Muscle layer of colon (tissue), 2 donors: Measurements from ENCODE around the gene KLF6.

ENCODE experiments used
- H3K27ac ChIP-seq: one replicate; pipeline ENCODE4 v1.7.0; 2013; ENCODE audit warnings: low read depth, mild to moderate bottlenecking, low read length, moderate library complexity
- H3K27me3 ChIP-seq, 2 donors: one replicate each; pipeline ENCODE4 v1.7.0; 2013; ENCODE audit warnings: low read length in 2 of 2, mild to moderate bottlenecking in 2 of 2; ENCODE audit not compliant: insufficient read depth in 2 of 2, control insufficient read depth in 1 of 2
- H3K36me3 ChIP-seq: one replicate; pipeline ENCODE4 v1.7.0; 2013; ENCODE audit warnings: mild to moderate bottlenecking, low read length; ENCODE audit not compliant: insufficient read depth
- H3K4me1 ChIP-seq: one replicate; pipeline ENCODE4 v1.7.0; 2013; ENCODE audit warnings: mild to moderate bottlenecking, low read length; ENCODE audit not compliant: insufficient read depth
- H3K4me3 ChIP-seq, 2 donors: one replicate each; pipeline ENCODE4 v1.7.0; 2013; ENCODE audit warnings: low read length in 2 of 2, low read depth in 1 of 2, mild to moderate bottlenecking in 1 of 2, moderate library complexity in 1 of 2
- H3K9ac ChIP-seq: one replicate; pipeline ENCODE4 v1.7.0; 2013; ENCODE audit warnings: low read length
- H3K9me3 ChIP-seq: one replicate; pipeline ENCODE4 v1.7.0; 2013; ENCODE audit warnings: mild to moderate bottlenecking, low read length
- donor health status: abdominal sarcoma.
- donor health status: Adenocarcinoma of cecum.

KLF6 gene

GRCh38 chr10:3825862-3826351 is 40.9 kb upstream of the KLF6 start:
- Histone ChIP-seq H3K36me3 (no peaks in the 10 kb centered on the region), H3K27ac (no peak overlapping the region), H3K27me3 (no peaks in the 10 kb centered on the region), H3K4me1 (peaks cover 14% of the 10 kb centered on the region), H3K4me3 (no peak overlapping the region), H3K9me3 (no peaks in the 10 kb centered on the region), H3K9ac (no peak overlapping the region)

- Histone ChIP-seq H3K27ac (no peak overlapping the region), H3K9ac (no peak overlapping the region), H3K36me3 (no peaks in the 10 kb centered on the region), H3K9me3 (no peaks in the 10 kb centered on the region), H3K4me3 (no peak overlapping the region), H3K27me3 (no peaks in the 10 kb centered on the region), H3K4me1 (peaks cover 14% of the 10 kb centered on the region)
These were observed 40.2 kb upstream of the KLF6 start for GRCh38 chr10:3825244-3825643.

DNA sequence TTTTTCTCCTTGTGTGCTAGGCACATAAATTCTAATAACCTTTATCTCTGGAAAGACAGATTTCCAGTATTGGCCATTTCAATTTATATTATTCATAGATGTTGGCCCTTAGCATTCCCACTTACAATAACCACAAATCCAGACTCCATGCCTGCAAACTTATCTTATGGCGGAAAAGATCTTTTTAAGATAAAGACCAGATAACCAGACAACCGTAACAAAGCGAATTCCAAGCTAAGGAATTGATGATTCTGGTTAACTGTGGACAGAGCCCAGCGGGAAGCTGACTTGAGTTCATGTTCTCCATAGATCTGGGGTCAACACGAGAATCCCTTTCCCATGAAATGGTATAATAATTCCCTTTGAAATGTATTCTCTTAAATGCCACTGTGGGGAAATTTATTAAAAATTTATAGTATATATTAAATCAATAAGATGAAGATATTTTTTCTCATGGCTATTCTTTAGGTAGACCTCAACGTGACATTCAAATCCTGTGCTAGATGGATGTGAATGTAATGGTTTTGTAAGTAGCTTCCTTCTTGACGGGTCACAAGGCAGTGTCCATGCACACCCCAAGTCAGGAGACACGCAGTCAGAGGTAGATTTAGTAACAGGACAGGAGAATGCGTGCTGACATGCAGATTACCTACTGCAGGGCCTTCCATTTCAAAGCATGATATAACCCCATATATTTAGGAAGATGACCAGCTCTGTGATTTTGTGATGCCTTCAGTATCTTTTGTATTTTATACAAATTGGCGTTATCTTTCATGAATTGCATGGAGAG is 37.7 kb upstream of the KLF6 start:
- Histone ChIP-seq H3K27ac (no peak overlapping the region), H3K4me3 (no peak overlapping the region), H3K9ac (no peak overlapping the region), H3K4me1 (no peaks in the 10 kb centered on the region), H3K9me3 (no peaks in the 10 kb centered on the region), H3K27me3 (no peaks in the 10 kb centered on the region), H3K36me3 (no peaks in the 10 kb centered on the region)

GRCh38 chr10:3820255-3820654 is 35.2 kb upstream of the KLF6 start:
- Histone ChIP-seq H3K4me1 (no peaks in the 10 kb centered on the region), H3K9ac (no peak overlapping the region), H3K4me3 (no peak overlapping the region), H3K36me3 (no peaks in the 10 kb centered on the region), H3K27me3 (no peaks in the 10 kb centered on the region), H3K9me3 (no peaks in the 10 kb centered on the region), H3K27ac (no peak overlapping the region)

DNA sequence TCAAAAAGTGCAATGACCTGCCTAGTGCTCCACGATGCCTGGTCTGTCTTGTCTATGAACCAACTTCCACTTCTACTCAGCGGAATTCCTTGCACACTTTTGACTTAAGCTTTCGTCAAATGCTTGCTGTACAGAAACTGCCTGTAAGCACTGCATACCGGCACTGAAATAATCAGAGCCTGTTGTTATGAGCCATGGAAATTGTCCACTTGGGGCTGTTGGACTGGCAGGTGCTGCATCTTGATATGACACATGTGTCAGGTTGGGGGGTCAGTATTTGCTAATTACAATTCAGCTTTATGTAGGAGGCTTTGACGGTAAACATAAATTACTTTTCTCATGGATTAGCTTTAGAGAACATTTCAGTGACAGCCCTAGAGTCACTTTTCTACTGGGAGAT is 32.0 kb upstream of the KLF6 start:
- Histone ChIP-seq H3K4me3 (no peak overlapping the region), H3K27ac (no peak overlapping the region), H3K4me1 (peaks cover 1% of the 10 kb centered on the region), H3K9ac (no peak overlapping the region), H3K36me3 (no peaks in the 10 kb centered on the region), H3K9me3 (no peaks in the 10 kb centered on the region), H3K27me3 (no peaks in the 10 kb centered on the region)

- no peak overlapping the region for H3K27ac ChIP-seq
- H3K4me1 ChIP-seq, result peaks cover 21% of the 10 kb centered on the region
- H3K9me3 ChIP-seq, result no peaks in the 10 kb centered on the region
- H3K9ac ChIP-seq, result no peak overlapping the region
- H3K27me3 ChIP-seq, result no peaks in the 10 kb centered on the region
- H3K4me3 ChIP-seq, result no peak overlapping the region
- no peaks in the 10 kb centered on the region for H3K36me3 ChIP-seq
These were observed 29.8 kb upstream of the KLF6 start for GRCh38 chr10:3814838-3815220.

DNA sequence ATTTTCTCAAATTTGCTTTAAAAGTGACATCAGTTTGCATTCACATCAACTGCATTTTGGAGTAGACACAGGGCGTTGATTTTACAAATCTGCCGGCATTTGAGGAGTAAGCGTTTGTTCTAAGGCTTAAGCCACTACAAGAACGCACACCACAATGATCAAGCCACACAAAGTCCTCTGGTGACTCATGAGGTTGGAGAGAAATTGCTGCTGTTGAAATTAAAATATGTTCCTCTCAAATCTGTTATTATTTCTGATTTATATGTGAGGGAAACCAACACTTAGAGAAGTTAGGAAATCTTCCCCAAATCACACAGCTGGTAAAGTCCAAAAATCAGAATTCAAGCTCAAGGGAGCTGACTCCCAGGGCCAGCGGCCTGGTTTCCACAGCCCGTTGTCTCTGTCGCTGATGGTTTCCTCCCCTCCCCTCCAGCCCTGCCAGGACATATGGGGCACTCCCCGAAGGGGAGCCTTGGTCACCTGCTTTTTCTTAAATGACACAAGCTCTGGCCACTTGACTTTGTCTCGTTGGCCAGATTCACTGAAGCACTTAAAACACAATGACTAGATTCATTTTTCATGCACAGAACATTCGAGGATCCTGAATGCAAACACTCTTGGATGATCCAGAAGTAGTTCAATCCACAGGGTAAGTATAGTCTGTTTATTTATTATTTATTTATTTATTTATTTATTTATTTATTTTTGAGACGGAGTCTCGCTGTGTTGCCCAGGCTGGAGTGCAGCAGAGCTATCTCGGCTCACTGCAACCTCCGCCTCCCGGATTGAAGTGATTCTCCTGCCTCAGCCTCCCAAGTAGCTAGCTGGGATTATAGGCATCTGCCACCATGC is 29.2 kb upstream of the KLF6 start:
- no peak overlapping the region for H3K9ac ChIP-seq
- no peak overlapping the region for H3K4me3 ChIP-seq
- H3K9me3 ChIP-seq, result no peaks in the 10 kb centered on the region
- no peaks in the 10 kb centered on the region for H3K27me3 ChIP-seq
- H3K27ac ChIP-seq, result no peak overlapping the region
- no peaks in the 10 kb centered on the region for H3K36me3 ChIP-seq
- peaks cover 23% of the 10 kb centered on the region for H3K4me1 ChIP-seq

DNA sequence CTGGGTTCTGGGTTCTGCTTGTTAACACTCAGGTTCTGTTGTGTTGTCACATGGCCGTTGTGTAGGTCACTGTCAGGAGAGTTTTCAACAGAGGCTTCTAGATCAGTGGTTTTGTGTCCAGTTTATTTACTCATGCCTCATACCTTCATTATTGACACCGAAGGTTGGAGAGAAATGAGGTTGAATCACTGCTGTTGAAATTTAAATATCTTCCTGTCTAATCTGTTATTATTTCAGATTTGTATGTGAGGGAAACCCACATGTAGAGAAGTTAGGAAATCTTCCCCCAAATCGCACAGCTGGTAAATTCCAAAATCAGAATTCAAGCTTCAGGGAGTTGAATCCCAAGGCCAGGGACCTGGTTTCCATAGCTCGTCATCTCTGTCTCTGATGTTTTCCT is 28.3 kb upstream of the KLF6 start:
- H3K9me3 ChIP-seq, result no peaks in the 10 kb centered on the region
- H3K27ac ChIP-seq, result no peak overlapping the region
- H3K4me3 ChIP-seq, result no peak overlapping the region
- H3K9ac ChIP-seq, result no peak overlapping the region
- no peaks in the 10 kb centered on the region for H3K36me3 ChIP-seq
- peaks cover 28% of the 10 kb centered on the region for H3K4me1 ChIP-seq
- H3K27me3 ChIP-seq, result no peaks in the 10 kb centered on the region

DNA sequence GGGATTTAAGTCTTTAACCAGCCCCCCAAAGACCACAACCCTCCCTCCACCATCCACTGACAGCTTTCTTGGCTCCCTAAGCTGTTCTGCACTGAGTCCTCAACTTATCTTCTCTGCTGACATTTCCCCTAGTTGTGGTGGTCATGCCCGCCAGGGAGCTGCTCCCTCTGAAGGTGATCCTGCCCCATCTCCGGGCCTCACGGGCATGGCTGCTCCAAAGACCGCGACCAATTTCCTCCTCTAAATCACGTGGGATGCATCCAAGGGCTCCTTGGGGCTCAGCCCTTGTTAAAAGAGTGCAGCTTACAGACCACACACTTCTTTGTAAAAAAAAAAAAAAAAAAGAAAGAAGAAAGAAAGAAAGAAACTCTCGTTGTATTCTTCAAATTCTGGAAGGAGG is 27.1 kb upstream of the KLF6 start:
- H3K4me1 ChIP-seq, result peaks cover 38% of the 10 kb centered on the region

DNA sequence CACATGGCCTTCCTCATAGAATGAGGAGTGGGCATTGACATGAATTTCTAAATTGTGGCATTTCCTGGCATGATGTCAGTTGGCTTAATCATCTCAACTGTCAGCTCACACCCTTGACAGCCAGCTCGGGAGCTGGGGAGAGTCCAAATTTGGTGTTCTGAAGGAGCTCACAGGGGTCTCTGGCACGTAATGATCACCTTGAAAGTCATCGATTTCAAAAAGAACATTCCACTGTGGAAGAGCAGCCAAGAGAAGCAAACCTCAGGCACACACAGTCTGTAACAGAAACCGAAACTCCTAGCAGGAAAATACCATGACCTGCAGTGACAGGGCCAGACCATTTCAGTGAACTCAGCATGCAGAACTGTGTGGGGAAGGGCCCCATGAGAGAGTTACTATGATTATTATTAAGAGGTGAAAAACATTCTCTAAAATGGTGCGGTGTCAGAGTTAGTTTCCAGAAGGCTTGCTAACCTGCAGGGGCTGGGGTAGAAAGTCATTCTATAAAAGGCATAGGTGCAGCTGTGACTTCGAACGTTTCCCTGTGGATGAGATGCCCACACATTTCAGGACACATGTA is 26.4 kb upstream of the KLF6 start:
- Histone ChIP-seq H3K27ac (peak overlapping the region; percentile 16), H3K9me3 (no peaks in the 10 kb centered on the region), H3K4me1 (peaks cover 44% of the 10 kb centered on the region), H3K27me3 (no peaks in the 10 kb centered on the region), H3K4me3 (peak overlapping the region in 1 of 2 donors; percentile 41), H3K9ac (peak overlapping the region; percentile 35), H3K36me3 (no peaks in the 10 kb centered on the region)

More for the DNA sequence above, 27.1 kb upstream of the KLF6 start:
- peak overlapping the region in 1 of 2 donors; percentile 41 for H3K4me3 ChIP-seq
- H3K27ac ChIP-seq, result no peak overlapping the region
- no peaks in the 10 kb centered on the region for H3K27me3 ChIP-seq
- no peaks in the 10 kb centered on the region for H3K9me3 ChIP-seq
- no peaks in the 10 kb centered on the region for H3K36me3 ChIP-seq
- H3K9ac ChIP-seq, result no peak overlapping the region

GRCh38 chr10:3808689-3809199 is 23.7 kb upstream of the KLF6 start:
- H3K4me1 ChIP-seq, result peaks cover 52% of the 10 kb centered on the region

More at GRCh38 chr10:3808689-3809199, 23.7 kb upstream of the KLF6 start:
- Histone ChIP-seq H3K27me3 (no peaks in the 10 kb centered on the region), H3K9me3 (no peaks in the 10 kb centered on the region), H3K9ac (no peak overlapping the region), H3K4me3 (no peak overlapping the region), H3K27ac (no peak overlapping the region), H3K36me3 (no peaks in the 10 kb centered on the region)
